AG04449 (cell line): ENCODE measurements around the gene GDF10.

ENCODE experiments used
- CTCF ChIA-PET: fragments of 350-600 bp; formaldehyde crosslinking; extraction: SDS; loops from one replicate; lab custom pipeline; 2021; ENCODE audit warnings: antibody characterized with exemption; lab: Yijun Ruan, JAX
- POLR2A ChIA-PET: fragments of 400-600, 350-600 bp; formaldehyde crosslinking; extraction: SDS; loops from one replicate; lab custom pipeline; 2020; ENCODE audit warnings: antibody characterized with exemption, inconsistent platforms; lab: Yijun Ruan, JAX
- DNase-seq: peaks from one replicate; pipeline ENCODE4 v3.0.0-alpha.2; 2010; ENCODE audit warnings: low read depth, low spot score
- H3K4me3 ChIP-seq: 2 replicates; pipeline ENCODE4 v1.5.1; 2011; ENCODE audit warnings: low read depth, mild to moderate bottlenecking, control low read depth, low read length
- TF ChIP-seq, protein P1 (sequence below): IDR thresholded peaks from one replicate; pipeline ENCODE4 v1.5.1; 2011; ENCODE audit warnings: mild to moderate bottlenecking, moderate library complexity, low read length, control low read depth, inconsistent platforms; ENCODE audit not compliant: insufficient read depth; ENCODE audit errors: missing control alignments

The GDF10 gene

DNA sequence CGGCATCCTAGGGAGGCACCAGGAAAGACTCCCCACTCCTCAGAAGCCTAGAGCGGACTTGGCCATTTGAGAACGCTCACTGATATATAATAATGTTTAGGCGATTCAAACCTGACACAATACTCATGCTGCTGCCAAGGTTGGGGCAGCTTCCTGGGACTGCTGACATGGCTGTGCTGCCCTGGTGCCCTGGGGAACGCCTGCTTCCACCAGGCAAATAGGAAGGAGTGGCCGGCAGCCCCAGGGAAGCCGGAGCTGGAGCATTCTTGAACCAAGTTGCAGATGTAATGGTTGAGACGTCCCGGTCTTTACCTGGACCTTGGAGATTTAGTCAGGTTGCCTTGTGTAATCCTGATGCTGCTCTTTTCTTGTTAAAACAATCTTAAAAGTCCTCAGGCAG, 8.8 kb downstream of the GDF10 start:
- TF ChIP-seq, protein P1, sequence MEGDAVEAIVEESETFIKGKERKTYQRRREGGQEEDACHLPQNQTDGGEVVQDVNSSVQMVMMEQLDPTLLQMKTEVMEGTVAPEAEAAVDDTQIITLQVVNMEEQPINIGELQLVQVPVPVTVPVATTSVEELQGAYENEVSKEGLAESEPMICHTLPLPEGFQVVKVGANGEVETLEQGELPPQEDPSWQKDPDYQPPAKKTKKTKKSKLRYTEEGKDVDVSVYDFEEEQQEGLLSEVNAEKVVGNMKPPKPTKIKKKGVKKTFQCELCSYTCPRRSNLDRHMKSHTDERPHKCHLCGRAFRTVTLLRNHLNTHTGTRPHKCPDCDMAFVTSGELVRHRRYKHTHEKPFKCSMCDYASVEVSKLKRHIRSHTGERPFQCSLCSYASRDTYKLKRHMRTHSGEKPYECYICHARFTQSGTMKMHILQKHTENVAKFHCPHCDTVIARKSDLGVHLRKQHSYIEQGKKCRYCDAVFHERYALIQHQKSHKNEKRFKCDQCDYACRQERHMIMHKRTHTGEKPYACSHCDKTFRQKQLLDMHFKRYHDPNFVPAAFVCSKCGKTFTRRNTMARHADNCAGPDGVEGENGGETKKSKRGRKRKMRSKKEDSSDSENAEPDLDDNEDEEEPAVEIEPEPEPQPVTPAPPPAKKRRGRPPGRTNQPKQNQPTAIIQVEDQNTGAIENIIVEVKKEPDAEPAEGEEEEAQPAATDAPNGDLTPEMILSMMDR: no peak
- POLR2A ChIA-PET: no interaction called here
- H3K4me3 ChIP-seq: no peak overlapping the region
- no peak for DNase-seq
- CTCF ChIA-PET: interaction anchor here (4.7 to 9.0 kb wide), 2 partner anchors 261 to 283 kb away, joined by 26 to 291 read pairs; no protein-coding TSS in a partner anchor

DNA sequence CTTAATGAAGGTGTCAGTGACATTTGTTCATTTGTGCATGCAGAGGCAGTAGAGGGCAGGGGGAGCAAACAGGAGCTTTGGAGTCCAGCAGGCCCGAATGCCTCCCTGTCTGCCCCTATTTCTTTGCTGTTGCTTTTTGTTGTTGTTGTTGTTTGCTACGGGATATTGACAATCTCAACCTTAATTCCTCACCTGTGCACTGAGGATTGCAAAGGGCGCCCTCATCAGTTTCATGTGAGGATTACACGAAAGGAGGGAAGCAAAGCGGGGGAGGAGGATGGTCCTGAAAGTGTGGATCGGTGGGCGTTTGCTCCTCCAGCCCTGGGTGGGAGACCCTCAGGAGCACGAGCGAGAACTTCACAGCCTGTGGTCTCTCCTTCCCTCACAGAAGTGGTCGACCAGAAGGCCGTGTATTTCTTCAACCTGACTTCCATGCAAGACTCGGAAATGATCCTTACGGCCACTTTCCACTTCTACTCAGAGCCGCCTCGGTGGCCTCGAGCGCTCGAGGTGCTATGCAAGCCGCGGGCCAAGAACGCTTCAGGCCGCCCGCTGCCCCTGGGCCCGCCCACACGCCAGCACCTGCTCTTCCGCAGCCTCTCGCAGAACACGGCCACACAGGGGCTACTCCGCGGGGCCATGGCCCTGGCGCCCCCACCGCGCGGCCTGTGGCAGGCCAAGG, 9.6 kb downstream of the GDF10 start:
- CTCF ChIA-PET: interaction anchor here (4.7 to 9.0 kb wide), 4 partner anchors 261 to 315 kb away, joined by 26 to 291 read pairs (median 90); no protein-coding TSS in a partner anchor
- DNase-seq: no peak

DNA sequence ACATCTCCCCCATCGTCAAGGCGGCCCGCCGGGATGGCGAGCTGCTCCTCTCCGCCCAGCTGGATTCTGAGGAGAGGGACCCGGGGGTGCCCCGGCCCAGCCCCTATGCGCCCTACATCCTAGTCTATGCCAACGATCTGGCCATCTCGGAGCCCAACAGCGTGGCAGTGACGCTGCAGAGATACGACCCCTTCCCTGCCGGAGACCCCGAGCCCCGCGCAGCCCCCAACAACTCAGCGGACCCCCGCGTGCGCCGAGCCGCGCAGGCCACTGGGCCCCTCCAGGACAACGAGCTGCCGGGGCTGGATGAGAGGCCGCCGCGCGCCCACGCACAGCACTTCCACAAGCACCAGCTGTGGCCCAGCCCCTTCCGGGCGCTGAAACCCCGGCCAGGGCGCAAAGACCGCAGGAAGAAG, 10.1 kb downstream of the GDF10 start:
- no peak overlapping the region for H3K4me3 ChIP-seq
- ChIA-PET POLR2A (no interaction called here), CTCF (interaction anchor here (3.4 to 9.0 kb wide), 4 partner anchors 262 to 316 kb away, joined by 18 to 291 read pairs (median 90); no protein-coding TSS in a partner anchor)
- TF ChIP-seq, protein P1: no peak
- no peak for DNase-seq

More for the DNA sequence above, 9.6 kb downstream of the GDF10 start:
- POLR2A ChIA-PET: no interaction called here
- H3K4me3 ChIP-seq: no peak overlapping the region
- TF ChIP-seq, protein P1: peak; percentile 8

DNA sequence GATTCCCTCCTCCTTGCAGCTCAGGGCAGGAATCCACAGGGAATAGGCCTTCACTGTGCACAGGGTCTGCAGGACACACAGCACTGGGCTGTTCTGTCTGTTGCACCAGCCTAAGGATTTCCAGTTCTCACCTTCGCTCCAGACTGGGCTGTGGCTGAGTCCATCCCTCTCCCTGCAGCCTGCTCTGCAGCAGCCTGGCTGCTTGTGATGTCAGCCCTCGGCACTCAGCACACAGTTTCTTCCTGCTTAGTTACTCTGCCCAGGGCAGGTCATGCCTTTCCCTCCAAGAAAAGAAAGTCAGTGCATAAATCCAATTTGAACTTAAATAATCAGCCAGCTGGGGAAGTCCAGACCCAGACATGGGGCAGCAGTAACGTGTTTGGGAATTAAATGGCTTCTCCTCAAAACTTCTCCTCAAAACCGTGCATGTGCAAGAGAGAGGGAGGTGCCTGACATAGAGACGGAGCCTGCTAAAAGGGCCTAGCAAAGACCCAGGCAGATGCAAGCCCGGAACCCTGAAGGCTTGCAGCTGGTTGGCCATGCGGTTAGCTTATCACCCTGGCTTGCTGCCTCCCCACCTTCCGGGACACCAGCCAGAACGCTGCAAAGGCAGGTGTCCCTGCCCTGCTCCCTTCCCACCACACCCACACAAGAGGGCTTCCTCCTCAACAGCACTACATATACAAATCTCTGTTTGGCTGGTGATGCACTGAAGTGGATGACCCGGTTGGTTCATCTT, 11.4 kb downstream of the GDF10 start:
- CTCF ChIA-PET: interaction anchor here (0.6 to 9.0 kb wide), 22 partner anchors 9 to 317 kb away, joined by 3 to 291 read pairs (median 6); partner anchors contain the start of genes GDF2 and RBP3
- POLR2A ChIA-PET: no interaction called here
- TF ChIP-seq, protein P1: no peak

DNA sequence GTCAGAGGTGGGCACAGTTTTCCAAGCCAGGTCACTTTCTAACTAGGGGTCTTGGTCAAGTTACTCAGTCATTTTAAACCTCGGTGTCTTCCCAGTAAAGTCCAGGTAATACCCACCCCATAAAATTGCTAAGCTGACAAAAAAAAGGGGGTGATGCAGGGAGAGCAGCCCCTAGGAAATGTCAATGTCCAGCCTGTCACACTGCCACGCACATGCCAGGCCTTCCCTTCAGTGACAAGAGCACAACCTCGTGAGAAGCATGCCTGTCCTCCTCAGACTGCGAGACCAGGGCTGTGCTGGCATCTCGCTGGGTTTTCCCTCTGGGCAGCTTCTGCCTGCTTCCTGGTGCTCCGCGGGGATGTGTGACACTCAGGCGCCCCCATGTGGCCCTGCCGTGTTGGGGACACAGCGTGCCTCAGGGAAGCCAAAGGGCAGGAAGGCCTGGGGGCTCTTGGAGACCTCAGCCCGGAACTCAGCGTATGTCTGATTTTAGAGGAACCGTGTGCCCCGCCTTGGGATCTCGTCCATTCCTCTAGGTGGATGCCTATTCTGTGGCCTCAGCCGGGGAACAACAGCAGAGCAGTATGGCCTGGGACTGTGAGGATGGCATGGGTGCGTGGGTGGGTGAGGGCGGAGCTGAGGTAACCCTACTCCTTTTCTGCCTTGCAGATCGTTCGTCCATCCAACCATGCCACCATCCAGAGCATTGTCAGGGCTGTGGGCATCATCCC, 12.1 kb downstream of the GDF10 start:
- TF ChIP-seq, protein P1: peak; percentile 98
- ChIA-PET POLR2A (no interaction called here), CTCF (interaction anchor here (0.6 to 9.0 kb wide), 26 partner anchors 9 to 318 kb away, joined by 3 to 291 read pairs (median 5); partner anchors contain the start of genes GDF2 and RBP3)
- H3K4me3 ChIP-seq: no peak overlapping the region
- peak; percentile 12 for DNase-seq

More for the DNA sequence above, 11.4 kb downstream of the GDF10 start:
- no peak for DNase-seq
- no peak overlapping the region for H3K4me3 ChIP-seq
